K562 (cell line): ENCODE results near the gene CHST10. TPM values are rescaled to one million over a fixed set of nuclear protein-coding genes. Genes with fewer than 3 reads are reported as not detected.

Experiments
- ATAC-seq: fragments of 200-7000 bp; cut with Tn5 transposase; 3 replicates; pipeline ENCODE4 v1.9.1; 2020; ENCODE audit warnings: moderate library complexity
- BruUV-seq: library from RNA; stranded (reverse); fragments of 400-500 nt; replicated peaks from 2 replicates; lab custom pipeline; 2021; lab: Mats Ljungman, UMichigan
- CTCF ChIA-PET: fragments of 300-600 bp; formaldehyde crosslinking; extraction: SDS; loops from one replicate; lab custom pipeline; 2021; ENCODE audit warnings: low intra/inter-chr PET ratio; lab: Yijun Ruan, JAX
- POLR2A ChIA-PET: fragments of 300-600, 350-650 bp; sonication (Branson Sonifier 250); formaldehyde crosslinking; extraction: SDS; loops from one replicate; lab custom pipeline; 2021; ENCODE audit warnings: antibody characterized with exemption, inconsistent platforms; lab: Yijun Ruan, JAX
- DNase-seq, 4 experiments: peaks; one replicate each; pipeline versions ENCODE4 v3.0.0 to v3.0.0-alpha.2; 2011 to 2018; ENCODE audit warnings: low spot score in 3 of 4, mixed read lengths in 3 of 4; ENCODE audit errors: extremely low read depth in 1 of 4
- FAIRE-seq: peaks from 2 replicates; lab custom pipeline; 2011; peaks lifted over from hg19 to GRCh38; lab: Jason Lieb, UNC
- H2AFZ ChIP-seq: 2 replicates; pipeline ENCODE4 v1.6.0; 2011; ENCODE audit warnings: low read depth, low read length, control low read depth, inconsistent platforms
- H3K27ac ChIP-seq: fragments of 200-600 bp; 3 replicates; pipeline ENCODE4 v1.8.0; 2011; ENCODE audit warnings: low read depth, mild to moderate bottlenecking, control low read depth, inconsistent platforms, low read length, moderate library complexity, mixed read lengths; ENCODE audit errors: extremely low read depth
- H3K27me3 ChIP-seq, 2 experiments: fragments of 300-600 bp in 1 of 2; 2 replicates in 1 of 2; 3 replicates in 1 of 2; pipeline versions ENCODE4 v1.6.0 to v1.8.0; 2011; ENCODE audit warnings: inconsistent platforms in 2 of 2, low read length in 2 of 2, mild to moderate bottlenecking in 1 of 2, mixed read lengths in 1 of 2, moderate library complexity in 1 of 2; ENCODE audit not compliant: control insufficient read depth in 2 of 2, insufficient read depth in 2 of 2
- H3K36me3 ChIP-seq: fragments of 300-600 bp; 3 replicates; pipeline ENCODE4 v1.8.0; 2011; ENCODE audit warnings: mild to moderate bottlenecking, low read length, inconsistent platforms; ENCODE audit not compliant: control insufficient read depth, insufficient read depth
- H3K4me1 ChIP-seq, 2 experiments: fragments of 200-600 bp in 1 of 2; replicated peaks in 1 of 2; 2 replicates in 1 of 2; 3 replicates in 1 of 2; pipeline versions ENCODE4 v1.5.1 to v1.8.0; 2011; ENCODE audit warnings: inconsistent platforms in 2 of 2, low read length in 2 of 2, mild to moderate bottlenecking in 1 of 2, mixed read lengths in 1 of 2, moderate library complexity in 1 of 2; ENCODE audit not compliant: control insufficient read depth in 2 of 2, insufficient read depth in 2 of 2
- H3K4me2 ChIP-seq: 2 replicates; pipeline ENCODE4 v1.6.1; 2011; ENCODE audit warnings: low read length, control low read depth, inconsistent platforms, mixed read lengths; ENCODE audit not compliant: insufficient read depth
- H3K4me3 ChIP-seq: fragments of 200-600 bp; sonication (generic), shearing (Covaris generic); 2 replicates; pipeline ENCODE4 v1.5.1; 2016; ENCODE audit warnings: control low read depth, inconsistent platforms
- H3K79me2 ChIP-seq: fragments of 200-600 bp; 3 replicates; pipeline ENCODE4 v1.8.0; 2011; ENCODE audit warnings: low read length, inconsistent platforms; ENCODE audit not compliant: control insufficient read depth, insufficient read depth
- H3K9ac ChIP-seq, 2 experiments: 2 replicates each; pipeline versions ENCODE4 v1.6.0 to v1.6.1; 2011; ENCODE audit warnings: low read depth in 2 of 2, low read length in 2 of 2, control low read depth in 1 of 2, inconsistent platforms in 1 of 2, mild to moderate bottlenecking in 1 of 2, mixed read lengths in 1 of 2; ENCODE audit not compliant: insufficient read depth in 1 of 2
- H3K9me1 ChIP-seq: one replicate; pipeline ENCODE4 v1.6.0; 2011; ENCODE audit warnings: inconsistent platforms, mild to moderate bottlenecking, low read length, moderate library complexity; ENCODE audit not compliant: control insufficient read depth, insufficient read depth
- H3K9me3 ChIP-seq: replicated peaks from 2 replicates; pipeline ENCODE4 v1.5.1; 2011; ENCODE audit warnings: low read depth, low read length, inconsistent platforms; ENCODE audit not compliant: control insufficient read depth, insufficient read depth
- H4K20me1 ChIP-seq: replicated peaks from 2 replicates; pipeline ENCODE4 v1.6.1; 2011; ENCODE audit warnings: low read length, inconsistent platforms, mixed read lengths; ENCODE audit not compliant: control insufficient read depth, insufficient read depth
- ZNF512 ChIP-seq: IDR thresholded peaks from 2 replicates; pipeline ENCODE4 v1.6.1; 2016; ENCODE audit warnings: missing genetic modification characterization, missing compliant biosample characterization
- WGBS: fragments of 100-300 bp; shearing (Covaris generic); methylation state at CpG from one replicate; pipeline ENCODE4 v1.1.6; 2016; ENCODE audit warnings: low coverage, mixed read lengths; ENCODE audit not compliant: insufficient coverage; ENCODE audit errors: missing lambda C conversion rate; 5-methylcytosine and 5-hydroxymethylcytosine counted together
- in situ Hi-C: fragments of 300-500 bp; cut with MboI; formaldehyde crosslinking; loops from 4 replicates; pipeline ENCODE4 v1.15.0; 2018; ENCODE audit warnings: inconsistent platforms, mixed read lengths
- intact Hi-C: fragments of 100-400 bp; cut with micrococcal nuclease; formaldehyde crosslinking; loops from 2 replicates; pipeline ENCODE4 v1.14.2; 2022
- polyA plus RNA-seq, 8 experiments: library from polyadenylated mRNA; depleted of rRNA in 4 of 8; stranded (reverse) in 5 of 8; unstranded in 3 of 8; fragments of >200 nt; fragmentation: Nextera tagmentation in 2 of 8; fragmentation: Illumina TruSeq in 1 of 8; extraction: Ambion mirVana in 2 of 8; extraction: Trizol in 1 of 8; gene quantifications; 2 replicates each; pipeline versions ENCODE4 v1.2.1 to v1.2.3, GENCODE V29; 2011 to 2014; ENCODE audit warnings: inconsistent platforms in 1 of 8, missing spikeins in 1 of 8
- total RNA-seq, 7 experiments: library from RNA; depleted of rRNA in 6 of 7; stranded (reverse); fragments of >200 nt in 6 of 7; fragmentation: Illumina TruSeq in 2 of 7; extraction: Trizol in 2 of 7; gene quantifications; 2 replicates each; pipeline versions ENCODE4 v1.2.1 to v1.2.3, GENCODE V29; 2011 to 2021; ENCODE audit warnings: low replicate concordance in 1 of 7
- TF ChIP-seq, protein P1 (sequence below), 2 experiments: fragments of 200-800 bp in 1 of 2; sonication (Bioruptor generic) in 1 of 2; sonication (generic) in 1 of 2; formaldehyde crosslinking in 1 of 2; IDR thresholded peaks in 1 of 2; conservative IDR thresholded peaks in 1 of 2; 2 replicates each; pipeline versions ENCODE4 v1.5.0 to v1.6.1; 2016 to 2020; ENCODE audit warnings: missing compliant biosample characterization in 1 of 2, missing genetic modification characterization in 1 of 2, missing genetic modification reagents in 1 of 2
- TF ChIP-seq, protein P2 (sequence below): fragments of 200-400 bp; formaldehyde crosslinking; IDR thresholded peaks from 2 replicates; pipeline ENCODE4 v1.6.1; 2017; ENCODE audit warnings: mild to moderate bottlenecking, low read depth, low read length, moderate library complexity

The CHST10 gene
- total and polyA plus RNA-seq, 9 of the 15 experiments (the other 6 are each of a cell fraction or from before 2014, with no cell fraction given), result 1.3 to 30.9 (median 19.3) TPM

- TF ChIP-seq ZNF512, result no peak
- TF ChIP-seq, all 486 proteins: peak for 0
These were observed 34.3 kb upstream of the CHST10 start (continued) for GRCh38 chr2:100451734-100452133.

- WGBS, result 1% methylated on average over 5 of the region's 5 CpGs
- no peak for FAIRE-seq
- Histone ChIP-seq H3K4me3 (no peak overlapping the region), H3K27ac (no peak overlapping the region), H3K4me1 (no peaks in the 10 kb centered on the region), H3K9ac (no peak overlapping the region)
- ATAC-seq, result no peak
- intact Hi-C loops, result no loop called here
- TF ChIP-seq, protein P1, sequence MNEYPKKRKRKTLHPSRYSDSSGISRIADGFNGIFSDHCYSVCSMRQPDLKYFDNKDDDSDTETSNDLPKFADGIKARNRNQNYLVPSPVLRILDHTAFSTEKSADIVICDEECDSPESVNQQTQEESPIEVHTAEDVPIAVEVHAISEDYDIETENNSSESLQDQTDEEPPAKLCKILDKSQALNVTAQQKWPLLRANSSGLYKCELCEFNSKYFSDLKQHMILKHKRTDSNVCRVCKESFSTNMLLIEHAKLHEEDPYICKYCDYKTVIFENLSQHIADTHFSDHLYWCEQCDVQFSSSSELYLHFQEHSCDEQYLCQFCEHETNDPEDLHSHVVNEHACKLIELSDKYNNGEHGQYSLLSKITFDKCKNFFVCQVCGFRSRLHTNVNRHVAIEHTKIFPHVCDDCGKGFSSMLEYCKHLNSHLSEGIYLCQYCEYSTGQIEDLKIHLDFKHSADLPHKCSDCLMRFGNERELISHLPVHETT (CRISPR knock-in tag; conservative IDR thresholded peaks at IDR 0.05 in 1 of 2, IDR thresholded peaks at IDR 0.05 in 1 of 2), result no peak
- TF ChIP-seq, protein P2, sequence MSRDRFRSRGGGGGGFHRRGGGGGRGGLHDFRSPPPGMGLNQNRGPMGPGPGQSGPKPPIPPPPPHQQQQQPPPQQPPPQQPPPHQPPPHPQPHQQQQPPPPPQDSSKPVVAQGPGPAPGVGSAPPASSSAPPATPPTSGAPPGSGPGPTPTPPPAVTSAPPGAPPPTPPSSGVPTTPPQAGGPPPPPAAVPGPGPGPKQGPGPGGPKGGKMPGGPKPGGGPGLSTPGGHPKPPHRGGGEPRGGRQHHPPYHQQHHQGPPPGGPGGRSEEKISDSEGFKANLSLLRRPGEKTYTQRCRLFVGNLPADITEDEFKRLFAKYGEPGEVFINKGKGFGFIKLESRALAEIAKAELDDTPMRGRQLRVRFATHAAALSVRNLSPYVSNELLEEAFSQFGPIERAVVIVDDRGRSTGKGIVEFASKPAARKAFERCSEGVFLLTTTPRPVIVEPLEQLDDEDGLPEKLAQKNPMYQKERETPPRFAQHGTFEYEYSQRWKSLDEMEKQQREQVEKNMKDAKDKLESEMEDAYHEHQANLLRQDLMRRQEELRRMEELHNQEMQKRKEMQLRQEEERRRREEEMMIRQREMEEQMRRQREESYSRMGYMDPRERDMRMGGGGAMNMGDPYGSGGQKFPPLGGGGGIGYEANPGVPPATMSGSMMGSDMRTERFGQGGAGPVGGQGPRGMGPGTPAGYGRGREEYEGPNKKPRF, result no peak
- TF ChIP-seq, all 486 proteins: peak for 0
- no peak for DNase-seq
- in situ Hi-C loops, result no loop called here
- H3K79me2 ChIP-seq, result no peaks in the 10 kb centered on the region
- H3K9me3 ChIP-seq, result no peaks in the 10 kb centered on the region
- CTCF ChIA-PET, result no interaction called here
- H3K4me2 ChIP-seq, result no peak overlapping the region
- H2AFZ ChIP-seq, result no peak overlapping the region
- POLR2A ChIA-PET, result no interaction called here
- H3K9me1 ChIP-seq, result no peaks in the 10 kb centered on the region
- no peaks in the 10 kb centered on the region for H4K20me1 ChIP-seq
- H3K27me3 ChIP-seq, result peaks cover 0 to 17% of the 10 kb centered on the region in 2 experiments; a peak in 3 of 5 replicates
- no TSS peak for BruUV-seq
- H3K36me3 ChIP-seq, result no peaks in the 10 kb centered on the region
These were observed 33.6 kb upstream of the CHST10 start for GRCh38 chr2:100451092-100451491.
